ENCODE measurements around the gene KIF26A.

- TF ChIP-seq CTCF (IDR thresholded peaks at IDR 0.05 in 4 of 5, conservative IDR thresholded peaks at IDR 0.05 in 1 of 5): no peak
- TF ChIP-seq POLR2A (IDR thresholded peaks at IDR 0.05): no peak
These were observed 10.3 kb downstream of the KIF26A start for GRCh38 chr14:104148433-104149277.
